Measurements from ENCODE around the gene SDS.

SDS gene

DNA sequence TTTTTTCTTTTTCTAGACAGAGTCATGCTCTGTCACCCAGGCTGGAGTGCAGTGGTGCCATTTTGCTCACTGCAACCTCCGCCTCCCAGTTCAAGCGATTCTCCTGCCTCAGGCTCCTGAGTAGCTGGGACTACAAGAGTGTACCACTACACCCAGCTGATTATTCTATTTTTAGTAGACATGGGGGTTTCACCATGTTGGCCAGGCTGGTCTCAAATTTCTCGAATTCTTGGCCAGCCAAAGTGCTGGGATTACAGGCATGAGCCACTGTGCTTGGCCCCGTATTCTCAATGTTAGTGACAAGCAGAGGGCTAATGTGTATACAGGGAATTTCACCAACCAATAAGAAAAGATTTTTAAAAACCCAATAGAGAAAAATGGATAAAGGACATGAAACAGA is 36.9 kb downstream of the SDS start:
- TF ChIP-seq, protein P1, sequence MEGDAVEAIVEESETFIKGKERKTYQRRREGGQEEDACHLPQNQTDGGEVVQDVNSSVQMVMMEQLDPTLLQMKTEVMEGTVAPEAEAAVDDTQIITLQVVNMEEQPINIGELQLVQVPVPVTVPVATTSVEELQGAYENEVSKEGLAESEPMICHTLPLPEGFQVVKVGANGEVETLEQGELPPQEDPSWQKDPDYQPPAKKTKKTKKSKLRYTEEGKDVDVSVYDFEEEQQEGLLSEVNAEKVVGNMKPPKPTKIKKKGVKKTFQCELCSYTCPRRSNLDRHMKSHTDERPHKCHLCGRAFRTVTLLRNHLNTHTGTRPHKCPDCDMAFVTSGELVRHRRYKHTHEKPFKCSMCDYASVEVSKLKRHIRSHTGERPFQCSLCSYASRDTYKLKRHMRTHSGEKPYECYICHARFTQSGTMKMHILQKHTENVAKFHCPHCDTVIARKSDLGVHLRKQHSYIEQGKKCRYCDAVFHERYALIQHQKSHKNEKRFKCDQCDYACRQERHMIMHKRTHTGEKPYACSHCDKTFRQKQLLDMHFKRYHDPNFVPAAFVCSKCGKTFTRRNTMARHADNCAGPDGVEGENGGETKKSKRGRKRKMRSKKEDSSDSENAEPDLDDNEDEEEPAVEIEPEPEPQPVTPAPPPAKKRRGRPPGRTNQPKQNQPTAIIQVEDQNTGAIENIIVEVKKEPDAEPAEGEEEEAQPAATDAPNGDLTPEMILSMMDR (IDR thresholded peaks at IDR 0.05) = no peak
- Histone ChIP-seq H3K27ac (no peak overlapping the region), H3K36me3 (peaks cover 0 to 40% (median 5%) of the 10 kb centered on the region in 3 donors), H3K4me3 (no peak overlapping the region), H3K9me3 (no peaks in the 10 kb centered on the region), H3K4me1 (peaks cover 0 to 19% (median 8%) of the 10 kb centered on the region in 4 donors), H3K27me3 (no peaks in the 10 kb centered on the region)
- intact Hi-C loops (cut with DNase I; ENCODE audit: low total_unique reads) = no loop called here
- no peak for DNase-seq

DNA sequence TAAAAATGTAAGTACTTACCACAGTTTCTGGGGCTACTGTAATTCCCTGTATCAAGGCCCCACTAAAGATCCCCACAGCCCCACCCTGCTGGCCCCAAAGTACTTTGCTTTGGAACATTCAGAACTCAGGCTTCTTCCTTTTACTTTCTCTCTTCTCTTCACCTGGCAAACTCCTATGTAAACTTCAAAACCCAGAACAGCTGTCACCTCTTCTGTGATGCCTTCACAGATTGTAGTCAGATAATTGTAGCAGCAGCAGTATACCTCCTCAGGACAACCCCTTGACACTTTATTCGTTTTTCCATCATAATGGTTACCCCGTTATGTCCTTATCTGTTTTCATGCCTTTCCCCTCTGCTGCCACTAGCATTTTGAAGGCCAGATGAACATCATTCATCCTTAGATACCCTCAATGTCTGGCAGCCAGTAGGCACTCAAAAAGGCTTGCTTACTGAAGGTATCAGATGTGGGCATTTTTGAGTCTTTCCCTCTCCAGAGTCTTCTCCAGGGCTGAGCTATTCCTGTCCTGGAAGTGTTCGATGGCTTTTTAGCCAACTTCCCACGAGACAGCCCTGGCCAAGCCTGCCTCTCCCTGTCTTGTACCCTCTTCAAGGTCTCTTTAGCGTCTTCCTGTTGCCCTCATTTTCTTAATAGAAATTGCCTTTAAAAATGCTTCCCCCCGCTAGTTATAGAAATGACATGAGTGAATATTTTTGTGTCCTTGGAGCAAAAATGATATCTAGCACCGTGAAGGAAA is 37.9 kb downstream of the SDS start:
- no peaks in the 10 kb centered on the region for H3K9me3 ChIP-seq
- H3K4me3 ChIP-seq = no peak overlapping the region
- no peak for DNase-seq
- intact Hi-C loops (cut with DNase I; ENCODE audit: low total_unique reads) = no loop called here
- no peak overlapping the region for H3K27ac ChIP-seq
- no peaks in the 10 kb centered on the region for H3K27me3 ChIP-seq
- H3K36me3 ChIP-seq = peaks cover 0 to 30% (median 5%) of the 10 kb centered on the region in 3 donors
- TF ChIP-seq, protein P1 (IDR thresholded peaks at IDR 0.05) = no peak
- peaks cover 0 to 19% (median 8%) of the 10 kb centered on the region in 4 donors for H3K4me1 ChIP-seq

DNA sequence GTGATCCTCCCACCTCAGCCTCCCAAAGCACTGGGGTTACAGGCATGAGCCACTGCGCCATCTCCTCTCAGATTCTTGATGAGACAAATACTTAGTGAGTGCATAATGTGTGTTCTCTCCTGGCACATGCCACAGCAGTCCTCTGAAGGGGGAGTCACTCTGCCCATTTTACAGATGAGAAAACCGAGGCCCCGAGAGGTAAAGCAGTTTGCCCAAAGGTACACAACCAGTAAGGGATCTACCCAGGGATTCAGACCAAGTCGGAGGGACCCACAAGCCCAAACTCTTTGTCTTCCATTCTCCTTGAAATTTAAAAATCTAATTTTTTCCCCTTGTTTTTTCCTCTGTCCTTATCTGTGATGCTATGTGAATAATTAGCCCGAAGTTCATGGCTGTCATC is 39.0 kb downstream of the SDS start:
- H3K9me3 ChIP-seq = no peaks in the 10 kb centered on the region
- intact Hi-C loops (cut with DNase I; ENCODE audit: low total_unique reads) = no loop called here
- H3K36me3 ChIP-seq = peaks cover 0 to 26% (median 5%) of the 10 kb centered on the region in 3 donors
- H3K4me3 ChIP-seq = no peak overlapping the region
- H3K27ac ChIP-seq = no peak overlapping the region
- H3K27me3 ChIP-seq = no peaks in the 10 kb centered on the region
- H3K4me1 ChIP-seq = peaks cover 0 to 25% (median 14%) of the 10 kb centered on the region in 4 donors
- no peak for DNase-seq
- TF ChIP-seq, protein P1 (IDR thresholded peaks at IDR 0.05) = no peak

DNA sequence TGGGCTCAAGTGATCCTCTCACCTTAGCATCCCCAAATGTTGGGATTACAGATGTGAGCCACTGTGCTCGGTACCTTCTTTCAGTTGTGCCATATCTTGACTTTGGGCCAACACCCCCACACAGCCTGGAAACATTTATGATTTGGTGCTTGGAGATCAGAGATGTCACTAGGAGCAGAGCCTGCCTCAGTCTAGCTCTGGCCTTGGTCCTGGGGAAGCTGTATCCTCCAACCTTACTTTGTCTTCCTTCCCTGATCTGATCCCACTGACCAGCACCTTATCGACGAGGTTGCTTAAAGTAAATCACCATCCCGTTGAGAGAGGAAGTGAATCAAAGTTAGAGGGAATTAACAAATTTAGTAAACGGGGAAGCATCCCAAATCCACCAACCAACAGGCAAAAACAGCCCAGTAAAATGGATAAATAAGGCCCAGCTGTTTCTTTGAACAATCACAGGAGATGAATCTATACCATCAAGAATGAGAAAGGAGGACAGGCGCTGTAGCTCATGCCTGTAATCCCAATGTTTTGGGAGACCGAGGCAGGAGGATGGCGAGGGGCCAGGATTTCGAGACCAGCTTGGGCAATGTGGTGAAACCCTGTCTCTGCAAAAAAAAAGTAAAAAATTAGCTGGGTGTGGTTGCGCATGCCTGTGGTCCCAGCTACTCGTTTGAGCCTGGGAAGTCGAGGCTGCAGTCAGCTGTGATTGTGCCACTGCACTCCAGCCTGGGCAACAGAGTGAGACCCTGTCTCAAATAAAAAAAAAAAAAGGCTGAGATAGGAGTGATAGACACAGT is 41.9 kb downstream of the SDS start:
- H3K9me3 ChIP-seq = no peaks in the 10 kb centered on the region
- TF ChIP-seq, protein P1 (IDR thresholded peaks at IDR 0.05) = no peak
- no peak for DNase-seq
- intact Hi-C loops (cut with DNase I; ENCODE audit: low total_unique reads) = no loop called here
- H3K4me1 ChIP-seq = peaks cover 0 to 31% (median 22%) of the 10 kb centered on the region in 4 donors
- H3K27ac ChIP-seq = peak overlapping the region in 1 of 2 donors; percentile 22
- H3K27me3 ChIP-seq = no peaks in the 10 kb centered on the region
- H3K4me3 ChIP-seq = no peak overlapping the region
- peaks cover 0 to 8% (median 0%) of the 10 kb centered on the region in 3 donors for H3K36me3 ChIP-seq

DNA sequence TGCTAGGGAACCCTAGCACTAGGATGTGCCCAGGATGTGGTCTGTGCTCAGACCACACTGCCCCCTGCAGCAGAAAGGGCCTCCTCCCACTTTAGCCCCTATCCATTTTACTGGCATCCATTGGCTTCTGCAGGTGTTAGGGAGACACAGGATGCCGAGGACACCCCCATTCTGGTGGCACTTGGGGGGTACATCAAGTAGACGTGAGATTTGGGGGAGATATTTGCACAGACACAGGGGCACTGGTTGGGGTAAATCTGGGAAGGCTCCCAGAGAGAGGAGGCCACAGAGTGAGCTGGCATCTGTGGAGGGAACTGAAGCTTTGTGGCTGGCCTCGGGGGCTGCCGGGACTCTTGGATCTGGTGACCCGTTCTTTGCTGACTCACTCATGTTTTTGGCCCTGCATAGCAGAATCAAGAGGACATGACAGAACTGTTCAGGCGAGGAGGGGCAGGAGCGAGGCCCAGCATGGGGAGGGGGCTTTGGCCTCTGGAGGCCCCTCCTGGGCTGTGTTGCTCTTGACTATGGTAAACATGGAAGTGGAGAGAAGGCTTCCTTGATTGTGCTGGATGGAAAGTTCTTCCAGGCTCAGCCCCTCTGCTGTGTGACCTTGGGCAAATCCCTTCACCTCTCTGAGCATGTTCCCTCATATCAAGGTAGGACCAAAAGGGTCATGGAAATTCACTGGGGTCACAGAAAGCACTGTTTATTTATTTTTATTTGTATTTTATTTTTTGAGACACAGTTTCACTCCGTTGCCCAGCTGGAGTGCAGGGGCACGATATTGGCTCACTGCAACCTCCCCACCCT is 43.5 kb downstream of the SDS start:
- Histone ChIP-seq H3K4me1 (peaks cover 0 to 20% (median 14%) of the 10 kb centered on the region in 4 donors), H3K27ac (peak overlapping the region; percentile 85 to 86), H3K27me3 (no peaks in the 10 kb centered on the region), H3K4me3 (peak overlapping the region; percentile 68 to 78), H3K9me3 (no peaks in the 10 kb centered on the region), H3K36me3 (peaks cover 0 to 8% (median 0%) of the 10 kb centered on the region in 3 donors)
- intact Hi-C loops (cut with DNase I; ENCODE audit: low total_unique reads) = loop anchor here (5.0 kb wide), 1 partner anchor 163 kb away; no protein-coding TSS in a partner anchor
- DNase-seq = no peak
- TF ChIP-seq, protein P1 (IDR thresholded peaks at IDR 0.05) = no peak

All from tibial artery (tissue), 4 donors.